Keratinocyte (primary cell): ENCODE data around the gene USP48.

ENCODE experiments used
- CTCF ChIP-seq, 3 experiments: IDR thresholded peaks in 1 of 3; conservative IDR thresholded peaks in 1 of 3; optimal IDR thresholded peaks in 1 of 3; 2 replicates in 2 of 3; 3 replicates in 1 of 3; pipeline versions ENCODE3 to v1.5.1; 2011; ENCODE audit warnings: low read length in 3 of 3, mild to moderate bottlenecking in 3 of 3, moderate library complexity in 2 of 3, control low read depth in 1 of 3, inconsistent platforms in 1 of 3; ENCODE audit not compliant: insufficient read depth in 2 of 3; ENCODE audit errors: extremely low read depth in 1 of 3
- EZH2 ChIP-seq: IDR thresholded peaks from one replicate; pipeline ENCODE4 v1.6.1; 2012; ENCODE audit warnings: inconsistent platforms, mild to moderate bottlenecking, low read length, moderate library complexity

DNA sequence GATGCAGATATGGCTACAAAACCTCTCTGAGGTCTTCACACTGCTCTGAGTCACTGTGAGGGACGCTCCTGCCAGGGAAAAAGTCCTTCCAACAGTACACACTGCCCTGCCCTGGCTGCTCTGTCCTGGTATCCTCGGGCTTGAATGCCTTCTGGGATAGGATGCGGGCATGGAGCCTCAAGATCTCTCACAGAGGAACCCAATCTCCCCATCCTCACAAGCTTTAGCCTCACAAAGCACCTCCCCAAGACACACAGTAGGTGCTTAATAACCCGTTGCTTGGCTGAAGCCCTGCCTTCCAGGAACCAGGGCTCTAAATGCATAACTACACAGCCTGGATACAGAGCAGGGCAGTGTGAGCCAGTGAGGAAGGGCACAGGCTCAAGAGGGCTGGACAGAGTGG, 123.0 kb downstream of the USP48 start:
- TF ChIP-seq CTCF (optimal IDR thresholded peaks at IDR 0.05 in 1 of 3, IDR thresholded peaks at IDR 0.05 in 1 of 3, conservative IDR thresholded peaks at IDR 0.05 in 1 of 3; ENCODE audit: extremely low read depth in 1 of 3, insufficient read depth in 2 of 3, low read length in 3 of 3) (no peak), EZH2 (no peak)
